IPS-NIHi11 (cell line): ENCODE data around the gene BGN.

Experiments
- DNase-seq: peaks from one replicate; pipeline ENCODE4 v3.0.0; 2012; ENCODE audit warnings: mixed read lengths, low spot score

Gene BGN

GRCh38 chrX:153526801-153527200 is 32.0 kb downstream of the BGN start:
- DNase-seq: no peak

GRCh38 chrX:153527208-153527607 is 32.4 kb downstream of the BGN start:
- DNase-seq: no peak

- DNase-seq: no peak
Observed at GRCh38 chrX:153530411-153531129, 35.8 kb downstream of the BGN start.

- DNase-seq: no peak
Observed at GRCh38 chrX:153533091-153533490, 38.3 kb downstream of the BGN start.

GRCh38 chrX:153537080-153537479 is 42.3 kb downstream of the BGN start:
- no peak for DNase-seq

GRCh38 chrX:153537526-153538295 is 42.9 kb downstream of the BGN start:
- DNase-seq: no peak

- no peak for DNase-seq
Observed at GRCh38 chrX:153538424-153538823, 43.6 kb downstream of the BGN start.

GRCh38 chrX:153539171-153539978 is 44.6 kb downstream of the BGN start:
- DNase-seq: peak; percentile 83

GRCh38 chrX:153539979-153540358 is 45.2 kb downstream of the BGN start:
- no peak for DNase-seq

GRCh38 chrX:153544727-153545126 is 49.9 kb downstream of the BGN start:
- DNase-seq: no peak

GRCh38 chrX:153546386-153546785 is 51.6 kb downstream of the BGN start:
- DNase-seq: no peak

- DNase-seq: no peak
Observed at GRCh38 chrX:153547195-153547594, 52.4 kb downstream of the BGN start.

GRCh38 chrX:153549231-153549630 is 54.5 kb downstream of the BGN start:
- DNase-seq: no peak

- DNase-seq: peak; percentile 53
Observed at GRCh38 chrX:153549807-153550206, 55.0 kb downstream of the BGN start.

GRCh38 chrX:153551135-153551534 is 56.4 kb downstream of the BGN start:
- no peak for DNase-seq

GRCh38 chrX:153554519-153555167 is 59.9 kb downstream of the BGN start:
- peak; percentile 79 for DNase-seq

- no peak for DNase-seq
Observed at GRCh38 chrX:153556767-153557166, 62.0 kb downstream of the BGN start.

GRCh38 chrX:153557618-153558355 is 63.0 kb downstream of the BGN start:
- no peak for DNase-seq
